Panc1 (cell line): Measurements from ENCODE around the gene ADD2. TPM values are rescaled to one million over a fixed set of nuclear protein-coding genes. Genes with fewer than 3 reads are reported as not detected.

Experiments used
- ATAC-seq: fragments of 200-7000 bp; cut with Tn5 transposase; 2 replicates; pipeline ENCODE4 v1.9.1; 2020; ENCODE audit warnings: mild to moderate bottlenecking, moderate library complexity
- BruUV-seq: library from RNA; stranded (reverse); fragments of 400-500 nt; replicated peaks from 2 replicates; lab custom pipeline; 2021; lab: Mats Ljungman, UMichigan
- CTCF ChIA-PET: fragments of 300-600 bp; sonication (Branson Sonifier 250); formaldehyde crosslinking; loops from one replicate; lab custom pipeline; 2022; ENCODE audit warnings: antibody characterized with exemption; lab: Charles Lee
- POLR2A ChIA-PET: fragments of 300-600 bp; sonication (Branson Sonifier 250); formaldehyde crosslinking; loops from one replicate; lab custom pipeline; 2022; ENCODE audit warnings: antibody characterized with exemption; lab: Charles Lee
- DNase-seq: peaks from one replicate; pipeline ENCODE4 v3.0.0-alpha.2; 2010; ENCODE audit warnings: low read depth, low spot score
- H3K27ac ChIP-seq: 2 replicates; pipeline ENCODE4 v1.5.1; 2011; ENCODE audit warnings: mild to moderate bottlenecking, low read length, inconsistent platforms
- H3K27me3 ChIP-seq: fragments of 200-500 bp; sonication (Bioruptor generic); 2 replicates; pipeline ENCODE4 v1.6.0; 2014; ENCODE audit warnings: low read length, inconsistent platforms; ENCODE audit not compliant: control insufficient read depth, insufficient read depth
- H3K36me3 ChIP-seq: fragments of 200-500 bp; sonication (Bioruptor generic); 2 replicates; pipeline ENCODE4 v1.5.1; 2014; ENCODE audit warnings: inconsistent platforms, mild to moderate bottlenecking, low read length, moderate library complexity; ENCODE audit not compliant: control insufficient read depth, insufficient read depth
- H3K4me1 ChIP-seq: 2 replicates; pipeline ENCODE4 v1.5.1; 2011; ENCODE audit warnings: inconsistent platforms, mild to moderate bottlenecking, low read length, moderate library complexity; ENCODE audit not compliant: control insufficient read depth, insufficient read depth
- H3K4me3 ChIP-seq, 2 experiments: 2 replicates each; pipeline ENCODE4 v1.5.1; 2011 to 2012; ENCODE audit warnings: low read depth in 2 of 2, low read length in 2 of 2, mild to moderate bottlenecking in 2 of 2, inconsistent platforms in 1 of 2, moderate library complexity in 1 of 2
- H3K9me3 ChIP-seq: fragments of 200-500 bp; sonication (Bioruptor generic); 2 replicates; pipeline ENCODE4 v1.5.1; 2014; ENCODE audit warnings: low read depth, mild to moderate bottlenecking, inconsistent platforms, low read length, moderate library complexity; ENCODE audit not compliant: control insufficient read depth, insufficient read depth
- POLR2AphosphoS5 ChIP-seq: IDR thresholded peaks from 2 replicates; pipeline ENCODE4 v1.6.1; 2012; ENCODE audit warnings: mild to moderate bottlenecking, low read depth, low read length, moderate library complexity
- SIN3A ChIP-seq: IDR thresholded peaks from 2 replicates; pipeline ENCODE4 v1.6.1; 2012; ENCODE audit warnings: low read depth, mild to moderate bottlenecking, low read length, moderate library complexity, borderline replicate concordance; ENCODE audit not compliant: insufficient read depth
- TCF7L2 ChIP-seq: IDR thresholded peaks from 2 replicates; pipeline ENCODE4 v1.6.1; 2011; ENCODE audit warnings: mild to moderate bottlenecking, low read depth, low read length, inconsistent platforms
- in situ Hi-C: cut with HindIII; loops from 2 replicates; pipeline ENCODE4 v1.10.0; 2016; ENCODE audit warnings: low sequenced_read_pairs, low pct_unique_long_range_greater_than_20kb
- intact Hi-C: fragments of 100-400 bp; cut with micrococcal nuclease; formaldehyde crosslinking; loops from one replicate; pipeline ENCODE4 v1.10.0; 2022; ENCODE audit not compliant: unreplicated experiment
- total RNA-seq: library from RNA; stranded (reverse); gene quantifications from one replicate; pipeline ENCODE4 v1.2.1, GENCODE V29; 2021; ENCODE audit not compliant: unreplicated experiment
- TF ChIP-seq, protein P1 (sequence below), 2 experiments: IDR thresholded peaks; 2 replicates each; pipeline ENCODE4 v1.6.1; 2011 to 2012; ENCODE audit warnings: low read depth in 2 of 2, control low read depth in 1 of 2, low read length in 1 of 2, mild to moderate bottlenecking in 1 of 2, moderate library complexity in 1 of 2; ENCODE audit not compliant: insufficient read depth in 1 of 2
- TF ChIP-seq, protein P2 (sequence below): fragments of 450-650 bp; IDR thresholded peaks from 2 replicates; pipeline ENCODE4 v1.5.1; 2017; ENCODE audit warnings: mild to moderate bottlenecking

The ADD2 gene
- total RNA-seq, 1 experiment from 2014 or later, result 0.26 TPM

DNA sequence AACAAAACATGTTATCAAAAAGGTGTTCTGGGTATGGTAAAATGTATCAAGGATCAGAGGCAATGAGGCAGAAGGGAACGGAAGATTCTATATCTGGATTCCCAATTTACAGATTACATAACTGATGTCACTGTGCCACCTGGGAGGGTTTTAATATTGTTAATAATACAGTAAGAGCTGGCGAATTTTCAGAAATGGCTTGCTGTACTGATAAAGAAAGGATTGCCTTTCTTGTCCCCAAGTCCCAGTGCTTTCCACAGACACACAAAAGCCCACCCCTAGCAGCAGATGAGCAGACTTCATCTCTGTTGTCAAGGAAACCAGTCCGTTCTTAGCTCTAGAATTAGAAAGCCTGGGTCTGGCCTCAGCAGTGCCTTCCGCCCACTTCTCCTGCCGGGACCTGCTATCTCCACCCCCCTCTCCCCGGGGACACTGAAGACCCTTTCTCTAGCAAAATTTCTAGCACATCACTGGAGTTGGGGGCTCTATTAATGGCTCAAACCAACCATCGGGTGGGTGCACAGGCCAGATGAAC lies 34.3 kb downstream of the ADD2 start:
- Histone ChIP-seq H3K4me1 (no peaks in the 10 kb centered on the region), H3K4me3 (no peak overlapping the region), H3K9me3 (no peaks in the 10 kb centered on the region), H3K36me3 (no peaks in the 10 kb centered on the region), H3K27me3 (peaks cover 12% of the 10 kb centered on the region), H3K27ac (no peak overlapping the region)
- in situ Hi-C loops, result no loop called here
- POLR2A ChIA-PET, result no interaction called here
- DNase-seq (no peak), ATAC-seq (no peak)
- no TSS peak for BruUV-seq
- intact Hi-C loops, result no loop called here
- TF ChIP-seq, protein P1, sequence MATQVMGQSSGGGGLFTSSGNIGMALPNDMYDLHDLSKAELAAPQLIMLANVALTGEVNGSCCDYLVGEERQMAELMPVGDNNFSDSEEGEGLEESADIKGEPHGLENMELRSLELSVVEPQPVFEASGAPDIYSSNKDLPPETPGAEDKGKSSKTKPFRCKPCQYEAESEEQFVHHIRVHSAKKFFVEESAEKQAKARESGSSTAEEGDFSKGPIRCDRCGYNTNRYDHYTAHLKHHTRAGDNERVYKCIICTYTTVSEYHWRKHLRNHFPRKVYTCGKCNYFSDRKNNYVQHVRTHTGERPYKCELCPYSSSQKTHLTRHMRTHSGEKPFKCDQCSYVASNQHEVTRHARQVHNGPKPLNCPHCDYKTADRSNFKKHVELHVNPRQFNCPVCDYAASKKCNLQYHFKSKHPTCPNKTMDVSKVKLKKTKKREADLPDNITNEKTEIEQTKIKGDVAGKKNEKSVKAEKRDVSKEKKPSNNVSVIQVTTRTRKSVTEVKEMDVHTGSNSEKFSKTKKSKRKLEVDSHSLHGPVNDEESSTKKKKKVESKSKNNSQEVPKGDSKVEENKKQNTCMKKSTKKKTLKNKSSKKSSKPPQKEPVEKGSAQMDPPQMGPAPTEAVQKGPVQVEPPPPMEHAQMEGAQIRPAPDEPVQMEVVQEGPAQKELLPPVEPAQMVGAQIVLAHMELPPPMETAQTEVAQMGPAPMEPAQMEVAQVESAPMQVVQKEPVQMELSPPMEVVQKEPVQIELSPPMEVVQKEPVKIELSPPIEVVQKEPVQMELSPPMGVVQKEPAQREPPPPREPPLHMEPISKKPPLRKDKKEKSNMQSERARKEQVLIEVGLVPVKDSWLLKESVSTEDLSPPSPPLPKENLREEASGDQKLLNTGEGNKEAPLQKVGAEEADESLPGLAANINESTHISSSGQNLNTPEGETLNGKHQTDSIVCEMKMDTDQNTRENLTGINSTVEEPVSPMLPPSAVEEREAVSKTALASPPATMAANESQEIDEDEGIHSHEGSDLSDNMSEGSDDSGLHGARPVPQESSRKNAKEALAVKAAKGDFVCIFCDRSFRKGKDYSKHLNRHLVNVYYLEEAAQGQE (IDR thresholded peaks at IDR 0.05; ENCODE audit: insufficient read depth in 1 of 2, low read depth in 2 of 2, low read length in 1 of 2), result no peak
- TF ChIP-seq SIN3A (no peak), TCF7L2 (no peak), POLR2AphosphoS5 (no peak)
- TF ChIP-seq, protein P2, sequence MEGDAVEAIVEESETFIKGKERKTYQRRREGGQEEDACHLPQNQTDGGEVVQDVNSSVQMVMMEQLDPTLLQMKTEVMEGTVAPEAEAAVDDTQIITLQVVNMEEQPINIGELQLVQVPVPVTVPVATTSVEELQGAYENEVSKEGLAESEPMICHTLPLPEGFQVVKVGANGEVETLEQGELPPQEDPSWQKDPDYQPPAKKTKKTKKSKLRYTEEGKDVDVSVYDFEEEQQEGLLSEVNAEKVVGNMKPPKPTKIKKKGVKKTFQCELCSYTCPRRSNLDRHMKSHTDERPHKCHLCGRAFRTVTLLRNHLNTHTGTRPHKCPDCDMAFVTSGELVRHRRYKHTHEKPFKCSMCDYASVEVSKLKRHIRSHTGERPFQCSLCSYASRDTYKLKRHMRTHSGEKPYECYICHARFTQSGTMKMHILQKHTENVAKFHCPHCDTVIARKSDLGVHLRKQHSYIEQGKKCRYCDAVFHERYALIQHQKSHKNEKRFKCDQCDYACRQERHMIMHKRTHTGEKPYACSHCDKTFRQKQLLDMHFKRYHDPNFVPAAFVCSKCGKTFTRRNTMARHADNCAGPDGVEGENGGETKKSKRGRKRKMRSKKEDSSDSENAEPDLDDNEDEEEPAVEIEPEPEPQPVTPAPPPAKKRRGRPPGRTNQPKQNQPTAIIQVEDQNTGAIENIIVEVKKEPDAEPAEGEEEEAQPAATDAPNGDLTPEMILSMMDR, result no peak
- CTCF ChIA-PET, result no interaction called here

DNA sequence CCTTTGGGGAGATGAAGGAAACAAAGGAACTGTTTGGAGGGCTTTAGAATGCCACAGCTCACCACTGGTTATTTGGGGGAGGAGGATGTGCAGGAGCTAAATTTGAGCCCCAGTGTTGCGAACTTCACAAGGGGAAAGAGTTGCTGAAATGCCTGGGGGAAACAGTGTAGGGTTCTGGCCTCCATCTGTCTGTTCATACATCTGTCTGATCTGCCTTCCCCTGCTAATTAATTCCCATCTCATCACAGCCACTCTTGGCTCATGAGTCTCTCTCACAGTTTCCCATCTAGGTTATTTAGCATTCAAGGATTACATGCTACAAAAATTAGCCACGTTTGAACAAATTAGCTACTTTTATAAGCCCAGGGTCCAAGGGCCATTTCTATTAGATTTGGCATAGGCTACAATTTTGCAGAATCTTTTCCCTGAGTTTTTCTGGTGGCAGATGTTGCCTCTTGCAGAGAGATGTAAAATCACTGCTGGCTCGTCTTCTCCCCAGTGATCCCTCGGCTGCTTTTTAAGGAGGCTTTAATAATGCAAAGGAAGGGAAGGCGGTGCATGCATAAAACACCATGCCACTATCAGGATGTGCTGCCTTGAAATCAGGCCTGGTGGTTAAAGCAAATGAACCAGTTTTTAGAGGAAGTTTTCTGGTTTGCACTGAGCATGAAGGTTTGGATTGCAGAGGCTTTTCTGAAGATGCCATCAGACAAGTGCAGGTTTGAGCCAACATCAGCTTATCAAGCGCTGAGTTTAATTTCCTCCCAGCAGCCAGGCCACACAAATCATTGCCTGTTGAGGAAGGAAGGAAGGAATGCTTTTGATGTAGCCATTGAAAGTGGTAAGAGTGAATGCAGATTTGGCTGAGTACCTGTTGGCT lies 35.0 kb downstream of the ADD2 start:
- peaks cover 12% of the 10 kb centered on the region for H3K27me3 ChIP-seq
- TF ChIP-seq, protein P1 (IDR thresholded peaks at IDR 0.05; ENCODE audit: insufficient read depth in 1 of 2, low read depth in 2 of 2, low read length in 1 of 2), result no peak
- no peak for TF ChIP-seq TCF7L2
- no peak for TF ChIP-seq SIN3A
- TF ChIP-seq, protein P2, result no peak
- TF ChIP-seq POLR2AphosphoS5, result no peak
- H3K36me3 ChIP-seq, result no peaks in the 10 kb centered on the region
- H3K4me3 ChIP-seq, result no peak overlapping the region
- POLR2A ChIA-PET, result no interaction called here
- CTCF ChIA-PET, result no interaction called here
- intact Hi-C loops (no loop called here), in situ Hi-C loops (no loop called here)
- no peak for ATAC-seq
- no peaks in the 10 kb centered on the region for H3K9me3 ChIP-seq
- no peak for DNase-seq
- BruUV-seq, result no TSS peak
- H3K27ac ChIP-seq, result no peak overlapping the region
- H3K4me1 ChIP-seq, result no peaks in the 10 kb centered on the region
